Endothelial cell of umbilical vein (primary cell): ENCODE results near the gene MEF2C. TPM values are rescaled to one million over a fixed set of nuclear protein-coding genes. Genes with fewer than 3 reads are reported as not detected.

ENCODE experiments used
- BruUV-seq: library from RNA; stranded (reverse); fragments of 400-500 nt; replicated peaks from 2 replicates; lab custom pipeline; 2021; lab: Mats Ljungman, UMichigan
- CTCF ChIA-PET: fragments of 300-600, 350-600 bp; sonication (Branson Sonifier 250); formaldehyde crosslinking; loops from one replicate; lab custom pipeline; 2021; ENCODE audit warnings: antibody characterized with exemption, inconsistent platforms; lab: Charles Lee
- POLR2A ChIA-PET: fragments of 300-600, 350-600 bp; sonication (Branson Sonifier 250); formaldehyde crosslinking; loops from one replicate; lab custom pipeline; 2021; ENCODE audit warnings: antibody characterized with exemption, inconsistent platforms; lab: Charles Lee
- DNase-seq: peaks from one replicate; pipeline ENCODE4 v3.0.0-alpha.2; 2011; ENCODE audit warnings: low read depth, low spot score
- FAIRE-seq: peaks from 2 replicates; lab custom pipeline; 2011; peaks lifted over from hg19 to GRCh38; lab: Jason Lieb, UNC
- H2AFZ ChIP-seq: 2 replicates; pipeline ENCODE4 v1.6.0; 2012; ENCODE audit warnings: low read depth, low read length, control low read depth, inconsistent platforms
- H3K27ac ChIP-seq: 2 replicates; pipeline ENCODE4 v1.5.1; 2011; ENCODE audit warnings: low read depth, mild to moderate bottlenecking, control low read depth, low read length, moderate library complexity; ENCODE audit not compliant: insufficient read depth
- H3K27me3 ChIP-seq, 2 experiments: 2 replicates each; pipeline versions ENCODE4 v1.6.0 to v1.6.1; 2011; ENCODE audit warnings: low read length in 2 of 2, mixed read lengths in 1 of 2; ENCODE audit not compliant: control insufficient read depth in 2 of 2, insufficient read depth in 2 of 2
- H3K36me3 ChIP-seq, 2 experiments: 2 replicates in 1 of 2; 3 replicates in 1 of 2; pipeline ENCODE4 v1.5.1; 2011; ENCODE audit warnings: low read length in 2 of 2, mild to moderate bottlenecking in 1 of 2, moderate library complexity in 1 of 2; ENCODE audit not compliant: control insufficient read depth in 2 of 2, insufficient read depth in 2 of 2; ENCODE audit errors: extremely low read depth in 1 of 2
- H3K4me1 ChIP-seq: 3 replicates; pipeline ENCODE4 v1.5.1; 2011; ENCODE audit warnings: mild to moderate bottlenecking, low read length; ENCODE audit not compliant: control insufficient read depth, insufficient read depth; ENCODE audit errors: extremely low read depth
- H3K4me2 ChIP-seq: 2 replicates; pipeline ENCODE4 v1.6.1; 2011; ENCODE audit warnings: low read length, control low read depth, mixed read lengths; ENCODE audit not compliant: insufficient read depth
- H3K4me3 ChIP-seq, 3 experiments: fragments of 200-600 bp in 1 of 3; sonication (generic), shearing (Covaris generic) in 1 of 3; replicated peaks in 1 of 3; 2 replicates each; pipeline ENCODE4 v1.5.1; 2011 to 2016; ENCODE audit warnings: control low read depth in 3 of 3, low read length in 3 of 3, mild to moderate bottlenecking in 2 of 3, inconsistent platforms in 1 of 3, low read depth in 1 of 3, moderate library complexity in 1 of 3; ENCODE audit not compliant: insufficient read depth in 1 of 3
- H3K79me2 ChIP-seq: 2 replicates; pipeline ENCODE4 v1.6.0; 2012; ENCODE audit warnings: low read length, inconsistent platforms; ENCODE audit not compliant: control insufficient read depth, insufficient read depth
- H3K9ac ChIP-seq: replicated peaks from 2 replicates; pipeline ENCODE3; 2011; ENCODE audit warnings: low read length, control low read depth; ENCODE audit not compliant: insufficient read depth; ENCODE audit errors: extremely low read depth
- H3K9me1 ChIP-seq: replicated peaks from 3 replicates; pipeline ENCODE4 v1.6.0; 2011; ENCODE audit warnings: mild to moderate bottlenecking, low read length; ENCODE audit not compliant: control insufficient read depth, insufficient read depth; ENCODE audit errors: extremely low read depth
- H3K9me3 ChIP-seq: replicated peaks from 2 replicates; pipeline ENCODE4 v1.5.1; 2012; ENCODE audit warnings: low read length, inconsistent platforms; ENCODE audit not compliant: control insufficient read depth, insufficient read depth
- H4K20me1 ChIP-seq: replicated peaks from 2 replicates; pipeline ENCODE3; 2011; ENCODE audit warnings: mild to moderate bottlenecking, low read length; ENCODE audit not compliant: control insufficient read depth, insufficient read depth; ENCODE audit errors: extremely low read depth
- CTCF ChIP-seq, 2 donors: IDR thresholded peaks; 1 replicate in 1 of 2; 2 replicates in 1 of 2; pipeline ENCODE4 v1.5.1; 2011; ENCODE audit warnings: low read length in 2 of 2, mild to moderate bottlenecking in 2 of 2, moderate library complexity in 2 of 2, control low read depth in 1 of 2, inconsistent platforms in 1 of 2, low read depth in 1 of 2; ENCODE audit not compliant: insufficient read depth in 1 of 2; ENCODE audit errors: extremely low read depth in 1 of 2
- EZH2 ChIP-seq: IDR thresholded peaks from 2 replicates; pipeline ENCODE4 v1.6.1; 2012; ENCODE audit warnings: borderline replicate concordance, low read depth, mild to moderate bottlenecking, moderate library complexity, low read length, inconsistent platforms; ENCODE audit not compliant: severe bottlenecking
- FOS ChIP-seq: IDR thresholded peaks from 2 replicates; pipeline ENCODE4 v1.6.1; 2011; ENCODE audit warnings: mild to moderate bottlenecking, low read length, moderate library complexity, borderline replicate concordance; ENCODE audit not compliant: insufficient read depth
- GATA2 ChIP-seq: IDR thresholded peaks from 2 replicates; pipeline ENCODE4 v1.7.0; 2011; ENCODE audit warnings: low read depth, mild to moderate bottlenecking, moderate library complexity, mixed read lengths, low read length; ENCODE audit not compliant: insufficient read length, insufficient read depth
- JUN ChIP-seq: IDR thresholded peaks from 2 replicates; pipeline ENCODE4 v1.6.1; 2011; ENCODE audit warnings: borderline replicate concordance, low read depth; ENCODE audit not compliant: insufficient read length, insufficient read depth
- MYC ChIP-seq: IDR thresholded peaks from one replicate; pipeline ENCODE4 v1.6.1; 2011; ENCODE audit warnings: mild to moderate bottlenecking, low read depth, low read length
- POLR2A ChIP-seq: IDR thresholded peaks from 2 replicates; pipeline ENCODE4 v1.6.1; 2012; ENCODE audit warnings: low read depth, mild to moderate bottlenecking, control low read depth, low read length
- POLR2AphosphoS5 ChIP-seq: IDR thresholded peaks from 2 replicates; pipeline ENCODE4 v1.6.1; 2012; ENCODE audit warnings: low read depth, mild to moderate bottlenecking, control low read depth, low read length, moderate library complexity; ENCODE audit not compliant: insufficient read depth
- dilution Hi-C: fragments of 300-500 bp; cut with MboI; formaldehyde crosslinking; loops from one replicate; pipeline ENCODE4 v1.15.0; 2019; ENCODE audit warnings: low sequenced_read_pairs; ENCODE audit not compliant: extremely low pct_ligation_motif_present
- intact Hi-C: fragments of 100-400 bp; cut with micrococcal nuclease; formaldehyde crosslinking; loops from one replicate; pipeline ENCODE4 v1.10.0; 2022
- polyA plus RNA-seq, 4 experiments: library from polyadenylated mRNA; depleted of rRNA in 3 of 4; stranded (reverse) in 3 of 4; unstranded in 1 of 4; fragments of >200 nt; gene quantifications; 2 replicates each; pipeline versions ENCODE4 v1.2.1 to v1.2.3, GENCODE V29; 2011 to 2012; ENCODE audit warnings: missing spikeins in 1 of 4
- total RNA-seq: library from RNA; stranded (reverse); gene quantifications from 2 replicates; pipeline ENCODE4 v1.2.3, GENCODE V29; 2021
- TF ChIP-seq, protein P1 (sequence below): IDR thresholded peaks from 2 replicates; pipeline ENCODE4 v1.6.1; 2011; ENCODE audit not compliant: insufficient read depth, insufficient read length

MEF2C gene
- total and polyA plus RNA-seq, 2 donors (not counting 3 experiments of a cell fraction or from before 2014, with no cell fraction given), result 21.2 to 67.7 TPM

DNA sequence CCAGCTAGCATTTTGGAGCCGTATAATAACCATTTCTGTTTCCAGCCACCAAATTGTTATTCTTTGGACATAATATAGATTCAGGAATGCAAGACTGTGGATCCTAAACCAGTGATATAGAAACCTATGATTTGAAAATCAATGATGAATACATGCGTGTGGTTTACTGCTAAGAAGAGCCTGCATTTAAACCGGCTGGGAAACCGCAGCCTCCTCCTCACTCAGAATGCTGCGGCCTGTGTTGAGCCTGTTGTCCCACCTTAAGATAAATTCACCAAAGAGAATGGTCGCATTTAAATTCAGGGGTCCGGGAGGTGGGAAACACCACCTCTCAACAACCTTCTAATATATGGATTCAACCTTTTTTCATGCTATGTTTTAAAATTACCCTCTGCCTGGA is 148.0 kb downstream of the MEF2C start:
- FAIRE-seq (peak; percentile 55), DNase-seq (peak; percentile 13)
- TF ChIP-seq, protein P1, sequence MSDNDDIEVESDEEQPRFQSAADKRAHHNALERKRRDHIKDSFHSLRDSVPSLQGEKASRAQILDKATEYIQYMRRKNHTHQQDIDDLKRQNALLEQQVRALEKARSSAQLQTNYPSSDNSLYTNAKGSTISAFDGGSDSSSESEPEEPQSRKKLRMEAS, result no peak
- TF ChIP-seq JUN (no peak), GATA2 (no peak), POLR2A (no peak), MYC (no peak), EZH2 (no peak), POLR2AphosphoS5 (no peak), CTCF (IDR thresholded peaks at IDR 0.05; ENCODE audit: extremely low read depth in 1 of 2, insufficient read depth in 1 of 2, low read depth in 1 of 2, low read length in 2 of 2) (no peak), FOS (no peak)
- Histone ChIP-seq H3K36me3 (peaks cover 0 to 1% of the 10 kb centered on the region in 2 experiments), H3K9me1 (no peaks in the 10 kb centered on the region), H4K20me1 (no peaks in the 10 kb centered on the region), H3K27me3 (no peaks in the 10 kb centered on the region), H3K79me2 (no peaks in the 10 kb centered on the region), H3K4me3 (no peak overlapping the region), H3K9ac (no peak overlapping the region), H3K4me2 (peak overlapping the region; percentile 71), H3K9me3 (no peaks in the 10 kb centered on the region), H3K27ac (no peak overlapping the region), H3K4me1 (peaks cover 14% of the 10 kb centered on the region), H2AFZ (no peak overlapping the region)
- ChIA-PET CTCF (interaction anchor here (1.3 to 1.6 kb wide), 2 partner anchors 10 to 954 kb away, joined by 3 to 11 read pairs; no protein-coding TSS in a partner anchor), POLR2A (no interaction called here)
- dilution Hi-C loops, result no loop called here
- intact Hi-C loops, result loop anchor here (1.0 to 5.0 kb wide), 3 partner anchors 50 to 217 kb away; no protein-coding TSS in a partner anchor
- BruUV-seq, result no TSS peak
